ENCODE measurements around the gene FBXL12.

DNA sequence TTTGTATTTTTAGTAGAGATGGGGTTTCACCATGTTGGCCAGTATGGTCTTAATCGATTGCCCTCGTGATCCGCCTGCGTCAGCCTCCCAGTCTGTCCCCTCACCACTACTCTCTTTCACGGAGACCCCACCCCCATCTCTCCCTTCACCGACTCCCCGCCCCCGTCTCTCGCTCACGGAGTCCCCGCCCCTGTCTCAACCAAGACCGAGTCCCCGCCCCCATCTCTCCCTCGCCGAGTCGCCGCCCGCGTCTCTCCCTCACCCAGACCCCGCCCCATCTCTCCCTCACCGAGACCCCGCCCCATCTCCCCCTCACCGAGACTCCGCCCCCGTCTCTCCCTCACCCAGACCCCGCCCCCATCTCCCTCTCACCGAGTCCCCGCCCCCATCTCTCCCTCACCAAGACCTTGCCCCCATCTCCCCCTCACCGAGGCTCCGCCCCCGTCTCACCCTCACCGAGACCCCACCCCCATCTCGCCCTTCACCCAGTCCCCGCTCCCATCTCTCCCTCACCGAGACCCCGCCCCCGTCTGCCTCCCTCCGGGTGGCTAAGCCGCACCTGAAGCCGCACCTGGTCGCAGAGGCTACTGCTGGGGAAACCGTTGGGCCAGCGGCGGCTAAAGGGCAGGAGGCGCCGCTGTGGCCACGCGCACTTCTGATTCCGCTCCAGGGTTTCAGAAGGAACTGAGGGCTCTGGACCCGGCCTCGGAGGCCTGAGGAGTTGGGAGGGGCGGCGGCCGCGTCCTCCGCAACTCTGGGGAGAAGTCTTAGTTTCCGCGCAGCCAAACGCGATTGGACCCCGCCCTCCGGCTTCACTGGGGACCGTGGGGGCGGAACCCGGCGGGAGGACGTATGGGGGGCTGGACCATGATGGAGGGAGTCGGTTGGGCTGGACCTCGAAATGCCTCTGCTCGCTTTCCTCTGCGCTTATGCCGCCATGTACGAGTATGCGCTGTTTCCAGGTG lies 33.2 kb downstream of the FBXL12 start:
- TF ChIP-seq, protein P1, sequence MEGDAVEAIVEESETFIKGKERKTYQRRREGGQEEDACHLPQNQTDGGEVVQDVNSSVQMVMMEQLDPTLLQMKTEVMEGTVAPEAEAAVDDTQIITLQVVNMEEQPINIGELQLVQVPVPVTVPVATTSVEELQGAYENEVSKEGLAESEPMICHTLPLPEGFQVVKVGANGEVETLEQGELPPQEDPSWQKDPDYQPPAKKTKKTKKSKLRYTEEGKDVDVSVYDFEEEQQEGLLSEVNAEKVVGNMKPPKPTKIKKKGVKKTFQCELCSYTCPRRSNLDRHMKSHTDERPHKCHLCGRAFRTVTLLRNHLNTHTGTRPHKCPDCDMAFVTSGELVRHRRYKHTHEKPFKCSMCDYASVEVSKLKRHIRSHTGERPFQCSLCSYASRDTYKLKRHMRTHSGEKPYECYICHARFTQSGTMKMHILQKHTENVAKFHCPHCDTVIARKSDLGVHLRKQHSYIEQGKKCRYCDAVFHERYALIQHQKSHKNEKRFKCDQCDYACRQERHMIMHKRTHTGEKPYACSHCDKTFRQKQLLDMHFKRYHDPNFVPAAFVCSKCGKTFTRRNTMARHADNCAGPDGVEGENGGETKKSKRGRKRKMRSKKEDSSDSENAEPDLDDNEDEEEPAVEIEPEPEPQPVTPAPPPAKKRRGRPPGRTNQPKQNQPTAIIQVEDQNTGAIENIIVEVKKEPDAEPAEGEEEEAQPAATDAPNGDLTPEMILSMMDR (conservative IDR thresholded peaks at IDR 0.05; ENCODE audit: low read length), result no peak
- TF ChIP-seq EZH2phosphoT487 (IDR thresholded peaks at IDR 0.05; ENCODE audit: borderline replicate concordance, low read depth, low read length), result no peak

Data from OCI-LY7 (cell line).